NCI-H524 treated with DMSO at 0.1 percent for 48 hours (cell line): ENCODE data around the gene CD300LB.
"Not testable (repeated sequence)": the region's sequence is repeated elsewhere in the genome, so short reads cannot be mapped to it uniquely, and the experiment has no call there.

Experiments used
- DNase-seq: peaks from one replicate; lab custom pipeline; 2025; lab: John Stamatoyannopoulos, UW

CD300LB gene

DNA sequence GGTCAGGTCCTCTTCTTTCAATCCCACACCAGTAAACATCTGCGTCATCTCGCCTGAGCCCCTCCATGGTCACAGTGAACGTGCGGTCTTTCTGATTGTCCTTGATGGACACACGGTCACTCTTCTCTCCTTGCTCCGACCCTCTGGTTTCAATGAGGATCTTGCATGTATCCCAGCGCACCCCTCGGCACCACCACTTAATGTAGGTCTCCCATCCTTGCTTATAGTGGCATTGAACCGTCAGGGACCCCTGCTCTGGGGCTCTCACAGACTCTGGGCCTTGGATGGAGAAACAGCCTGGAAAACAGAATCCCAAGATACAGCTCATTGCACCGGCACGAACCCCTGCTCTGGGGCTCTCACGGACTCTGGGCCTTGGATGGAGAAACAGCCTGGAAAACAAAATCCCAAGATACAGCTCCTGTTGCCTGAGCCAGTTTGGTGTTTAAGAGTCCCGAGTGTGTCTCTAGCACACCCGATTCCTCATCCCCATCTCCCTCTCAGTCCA, 5.4 kb downstream of the CD300LB start:
- DNase-seq = no peak

DNA sequence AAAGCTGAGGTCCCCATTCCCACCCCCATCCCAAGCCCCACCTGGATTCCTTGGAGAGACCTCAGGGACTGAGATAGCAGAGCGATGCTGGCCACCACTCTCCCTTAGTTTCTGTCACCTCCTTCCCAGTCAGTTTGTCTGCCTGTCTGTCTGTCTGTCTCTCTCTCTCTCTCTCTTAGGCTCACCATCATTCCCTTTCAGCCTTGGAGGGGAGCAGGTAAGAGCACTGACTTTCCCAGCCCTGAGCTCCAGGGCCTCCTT, 5.9 kb downstream of the CD300LB start:
- no peak for DNase-seq

GRCh38 chr17:74524653-74525464, 6.4 kb downstream of the CD300LB start:
- DNase-seq = no peak

- no peak for DNase-seq
These were observed 8.0 kb downstream of the CD300LB start for GRCh38 chr17:74523308-74523707.

- no peak for DNase-seq
These were observed 8.7 kb downstream of the CD300LB start for GRCh38 chr17:74522381-74523105.

- no peak for DNase-seq
These were observed 9.5 kb downstream of the CD300LB start for GRCh38 chr17:74521701-74522201.

DNA sequence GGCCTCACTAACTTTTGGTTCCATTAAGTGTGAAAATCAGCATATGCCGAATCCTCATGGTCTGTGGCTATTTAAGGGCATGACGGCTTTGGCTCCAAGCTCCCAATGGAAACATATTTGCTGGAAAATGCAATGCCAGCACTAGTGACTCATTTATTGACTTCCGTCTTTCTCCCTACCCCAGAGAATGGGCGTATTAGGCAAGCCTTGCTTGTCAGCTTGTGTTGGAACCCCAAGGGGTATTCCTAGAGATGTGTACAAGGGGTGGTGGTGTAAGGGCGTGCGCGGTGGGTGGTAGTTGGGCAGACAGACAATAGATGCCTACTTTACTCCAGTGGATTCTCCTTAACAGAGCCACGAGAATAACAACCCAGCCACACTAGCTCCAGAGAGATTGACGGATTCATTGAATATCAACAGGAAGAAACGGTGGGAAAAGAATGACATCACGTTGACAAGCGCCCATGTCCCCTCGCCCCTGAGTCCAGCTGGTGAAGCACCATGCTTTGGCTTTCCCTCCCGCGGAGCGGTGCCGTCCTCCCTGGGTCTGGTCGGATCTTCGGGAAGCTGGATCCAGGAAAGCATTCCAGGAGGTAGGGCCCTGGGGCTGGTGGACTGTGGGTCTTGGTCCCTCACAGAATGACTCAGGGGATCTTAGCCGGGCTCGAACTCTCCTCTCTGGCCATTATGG, 10.3 kb downstream of the CD300LB start:
- DNase-seq = no peak

GRCh38 chr17:74520016-74520434, 11.2 kb downstream of the CD300LB start:
- no peak for DNase-seq

DNA sequence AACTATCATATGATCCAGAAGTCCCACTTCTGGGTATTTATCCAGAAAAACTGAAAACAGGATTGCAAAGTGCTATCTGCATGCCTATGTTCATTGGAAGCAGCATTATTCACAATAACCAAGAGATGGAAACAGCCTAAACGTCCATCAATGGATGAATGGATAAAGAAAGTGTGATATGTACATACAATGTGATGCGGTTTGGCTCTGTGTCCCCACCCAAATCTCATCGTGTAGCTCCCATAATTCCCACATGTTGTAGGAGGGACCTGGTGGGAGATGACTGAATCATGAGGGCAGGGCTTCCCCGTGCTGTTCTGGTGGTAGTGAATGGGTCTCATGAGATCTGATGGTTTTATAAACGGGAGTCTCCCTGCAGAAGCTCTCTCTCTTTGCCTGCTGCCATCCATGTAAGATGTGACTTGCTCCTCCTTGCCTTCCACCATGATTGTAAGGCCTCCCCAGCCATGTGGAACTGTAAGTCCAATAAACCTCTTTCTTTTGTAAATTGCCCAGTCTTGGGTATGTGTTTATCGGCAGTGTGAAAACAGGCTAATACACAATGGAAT, 12.8 kb downstream of the CD300LB start:
- not testable (repeated sequence) for DNase-seq

GRCh38 chr17:74516561-74517328, 14.5 kb downstream of the CD300LB start:
- no peak for DNase-seq

DNA sequence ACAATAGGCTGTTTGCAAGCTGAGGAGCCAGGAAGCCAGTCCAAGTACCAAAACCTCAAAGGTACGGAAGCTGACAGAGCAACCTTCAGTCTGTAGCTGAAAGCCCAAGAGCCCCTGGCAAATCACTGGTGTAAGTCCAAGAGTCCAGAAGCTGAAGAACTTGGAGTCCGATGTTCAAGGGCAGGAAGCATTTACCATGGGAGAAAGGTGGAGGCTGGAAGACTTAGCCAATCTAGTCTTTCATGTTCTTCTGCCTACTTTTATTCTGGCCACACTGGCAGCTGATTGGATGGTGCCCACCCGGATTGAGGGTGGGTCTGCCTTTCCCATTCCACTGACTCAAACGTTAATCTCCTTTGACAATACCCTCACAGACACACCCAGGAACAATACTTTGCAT, 15.3 kb downstream of the CD300LB start:
- DNase-seq = no peak

DNA sequence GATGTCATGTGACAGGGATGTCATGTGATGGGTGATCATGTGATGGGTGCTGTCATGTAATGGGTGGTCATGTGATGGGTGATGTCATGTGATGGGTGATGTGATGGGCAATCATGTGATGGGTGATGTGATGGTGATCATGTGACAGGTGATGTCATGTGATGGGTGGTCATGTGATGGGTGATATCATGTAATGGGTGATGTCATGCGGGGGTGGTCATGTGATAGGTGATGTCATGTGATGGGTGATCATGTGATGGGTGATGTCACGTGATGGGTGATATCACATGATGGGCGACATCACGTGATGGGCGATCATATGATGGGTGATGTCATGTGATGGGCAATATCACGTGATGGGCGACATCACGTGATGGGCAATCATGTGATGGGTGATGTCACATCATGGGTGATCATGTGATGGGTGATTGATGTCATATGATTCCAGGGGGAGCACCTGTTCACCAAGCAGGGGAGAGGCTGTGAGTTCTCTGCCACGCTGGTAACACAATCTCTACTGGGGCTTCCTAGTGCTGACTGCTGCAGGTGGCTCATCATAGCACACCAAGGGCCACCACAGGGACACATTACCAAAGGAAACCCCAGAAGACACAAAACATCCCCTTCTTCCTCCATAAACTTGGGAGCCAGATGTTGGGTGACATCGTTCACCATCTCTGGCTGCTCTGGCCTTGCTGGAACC, 16.5 kb downstream of the CD300LB start:
- no peak for DNase-seq

GRCh38 chr17:74513987-74514631, 17.2 kb downstream of the CD300LB start:
- DNase-seq = no peak

DNA sequence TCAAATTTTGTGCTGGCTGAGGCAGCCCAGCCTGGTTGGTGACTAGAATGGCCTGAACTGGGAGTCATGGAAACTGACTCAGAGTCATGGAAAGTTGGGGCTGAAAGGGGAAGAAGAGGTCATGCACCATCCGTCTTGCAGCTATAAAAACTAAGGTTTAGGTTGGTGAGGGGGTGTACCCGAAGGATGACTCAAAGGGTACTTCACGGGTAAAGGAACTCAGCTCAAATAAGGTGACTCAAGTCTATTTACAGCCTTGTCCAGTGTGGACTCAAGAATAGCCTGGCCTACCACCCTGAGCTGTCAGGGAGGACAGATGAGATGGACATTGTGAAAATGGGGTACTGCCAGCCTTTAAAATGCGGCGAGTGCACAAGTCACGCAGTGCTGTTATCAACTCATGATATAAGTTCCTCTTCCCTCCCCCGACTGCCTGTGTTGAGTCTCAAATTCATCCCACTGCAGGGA, 18.6 kb downstream of the CD300LB start:
- DNase-seq = no peak

DNA sequence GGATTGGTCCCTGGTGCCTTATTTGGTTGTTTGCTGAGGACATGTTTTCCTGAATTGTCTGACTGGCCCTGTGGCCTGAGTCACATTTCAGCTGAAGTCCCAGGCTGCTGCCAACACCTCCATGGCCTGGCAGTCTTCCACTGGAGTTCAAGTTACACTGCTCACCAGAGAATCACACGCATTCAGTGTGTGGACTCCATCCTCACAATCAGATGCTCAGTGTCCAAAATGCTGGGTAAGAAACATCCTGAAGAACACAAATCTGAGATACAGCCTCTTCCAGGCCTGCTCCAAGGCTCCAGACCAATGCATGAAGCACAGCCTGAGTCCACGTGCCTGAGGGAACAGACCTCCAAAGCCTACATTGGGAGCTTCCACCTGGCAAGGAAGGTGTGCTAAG, 19.2 kb downstream of the CD300LB start:
- no peak for DNase-seq

- no peak for DNase-seq
These were observed 23.1 kb downstream of the CD300LB start for GRCh38 chr17:74508156-74508555.

GRCh38 chr17:74503949-74504348, 27.3 kb downstream of the CD300LB start:
- not testable (repeated sequence) for DNase-seq

- no peak for DNase-seq
These were observed 28.4 kb downstream of the CD300LB start for GRCh38 chr17:74502861-74503260.

- no peak for DNase-seq
These were observed 31.3 kb downstream of the CD300LB start for GRCh38 chr17:74499992-74500391.

- DNase-seq = no peak
These were observed 33.8 kb downstream of the CD300LB start for GRCh38 chr17:74497471-74497870.
